ENCODE measurements around the gene HPRT1. TPM values are rescaled to one million over a fixed set of nuclear protein-coding genes. Genes with fewer than 3 reads are reported as not detected.
A peak's percentile ranks its signal among the peaks of the same experiment; 100 is the strongest.
"Not testable (repeated sequence)": the region's sequence is repeated elsewhere in the genome, so short reads cannot be mapped to it uniquely, and the experiment has no call there.

The HPRT1 gene
- total RNA-seq, 2 donors from 2014 or later, result 96.0 to 96.2 TPM

- ATAC-seq, result no peak
- H3K9me3 Mint-ChIP-seq, result no peaks in the 10 kb centered on the region
- DNase-seq (ENCODE audit: low spot score in 2 of 2), result no peak
- peak overlapping the region in 1 of 2 donors; percentile 86 for H3K27ac Mint-ChIP-seq
- H3K36me3 Mint-ChIP-seq, result peaks cover 0 to 4% of the 10 kb centered on the region in 2 donors
Measured at GRCh38 chrX:134461437-134461836, 1.5 kb downstream of the HPRT1 start.

- H3K36me3 Mint-ChIP-seq, result peaks cover 0 to 4% of the 10 kb centered on the region in 2 donors
- no peak overlapping the region for H3K27ac Mint-ChIP-seq
- no peak for DNase-seq (ENCODE audit: low spot score in 2 of 2)
- H3K9me3 Mint-ChIP-seq, result no peaks in the 10 kb centered on the region
- no peak for ATAC-seq
Measured at GRCh38 chrX:134462927-134463326, 3.0 kb downstream of the HPRT1 start.

- not testable (repeated sequence) for H3K9me3 Mint-ChIP-seq, H3K27ac Mint-ChIP-seq, ATAC-seq
Measured at GRCh38 chrX:134464453-134464852, 4.5 kb downstream of the HPRT1 start.

GRCh38 chrX:134469486-134469885 lies 9.5 kb downstream of the HPRT1 start:
- Mint-ChIP-seq H3K9me3 (no peaks in the 10 kb centered on the region), H3K36me3 (no peaks in the 10 kb centered on the region), H3K27ac (no peak overlapping the region)
- ATAC-seq (no peak), DNase-seq (ENCODE audit: low spot score in 2 of 2) (no peak)

More at GRCh38 chrX:134464453-134464852, 4.5 kb downstream of the HPRT1 start:
- not testable (repeated sequence) for DNase-seq (ENCODE audit: low spot score in 2 of 2); H3K36me3 Mint-ChIP-seq

- Mint-ChIP-seq H3K9me3 (no peaks in the 10 kb centered on the region), H3K27ac (no peak overlapping the region), H3K36me3 (no peaks in the 10 kb centered on the region)
- ATAC-seq (no peak), DNase-seq (ENCODE audit: low spot score in 2 of 2) (no peak)
Measured at GRCh38 chrX:134470013-134470412, 10.0 kb downstream of the HPRT1 start.

- ATAC-seq, result no peak
- Mint-ChIP-seq H3K27ac (no peak overlapping the region), H3K9me3 (no peaks in the 10 kb centered on the region)
Measured at GRCh38 chrX:134472041-134472440, 12.1 kb downstream of the HPRT1 start.

GRCh38 chrX:134476284-134476683 lies 16.3 kb downstream of the HPRT1 start:
- no peak for ATAC-seq
- Mint-ChIP-seq H3K36me3 (peaks cover 0 to 6% of the 10 kb centered on the region in 2 donors), H3K27ac (no peak overlapping the region), H3K9me3 (no peaks in the 10 kb centered on the region)
- no peak for DNase-seq (ENCODE audit: low spot score in 2 of 2)

More at GRCh38 chrX:134472041-134472440, 12.1 kb downstream of the HPRT1 start:
- DNase-seq (ENCODE audit: low spot score in 2 of 2), result no peak
- H3K36me3 Mint-ChIP-seq, result peaks cover 0 to 6% of the 10 kb centered on the region in 2 donors

- ATAC-seq (no peak), DNase-seq (ENCODE audit: low spot score in 2 of 2) (no peak)
- Mint-ChIP-seq H3K27ac (no peak overlapping the region), H3K36me3 (peaks cover 0 to 6% of the 10 kb centered on the region in 2 donors), H3K9me3 (no peaks in the 10 kb centered on the region)
Measured at GRCh38 chrX:134478374-134478773, 18.4 kb downstream of the HPRT1 start.

- H3K27ac Mint-ChIP-seq, result no peak overlapping the region
- no peak for ATAC-seq
- no peaks in the 10 kb centered on the region for H3K9me3 Mint-ChIP-seq
- no peak for DNase-seq (ENCODE audit: low spot score in 2 of 2)
- H3K36me3 Mint-ChIP-seq, result peaks cover 0 to 6% of the 10 kb centered on the region in 2 donors
Measured at GRCh38 chrX:134480061-134480460, 20.1 kb downstream of the HPRT1 start.

- H3K9me3 Mint-ChIP-seq, result no peaks in the 10 kb centered on the region
- no peak for DNase-seq (ENCODE audit: low spot score in 2 of 2)
- peaks cover 0 to 2% of the 10 kb centered on the region in 2 donors for H3K36me3 Mint-ChIP-seq
- no peak for ATAC-seq
- no peak overlapping the region for H3K27ac Mint-ChIP-seq
Measured at GRCh38 chrX:134481339-134481738, 21.4 kb downstream of the HPRT1 start.

- Mint-ChIP-seq H3K27ac (no peak overlapping the region), H3K36me3 (no peaks in the 10 kb centered on the region), H3K9me3 (no peaks in the 10 kb centered on the region)
- ATAC-seq, result no peak
- no peak for DNase-seq (ENCODE audit: low spot score in 2 of 2)
Measured at GRCh38 chrX:134482371-134482770, 22.4 kb downstream of the HPRT1 start.

- Mint-ChIP-seq H3K9me3 (no peaks in the 10 kb centered on the region), H3K36me3 (no peaks in the 10 kb centered on the region), H3K27ac (no peak overlapping the region)
- DNase-seq (ENCODE audit: low spot score in 2 of 2) (no peak), ATAC-seq (no peak)
Measured at GRCh38 chrX:134484039-134484438, 24.1 kb downstream of the HPRT1 start.

- Mint-ChIP-seq H3K9me3 (no peaks in the 10 kb centered on the region), H3K36me3 (peaks cover 4 to 20% of the 10 kb centered on the region in 2 donors), H3K27ac (no peak overlapping the region)
- no peak for ATAC-seq
- DNase-seq (ENCODE audit: low spot score in 2 of 2), result no peak
Measured at GRCh38 chrX:134501941-134502340, 42.0 kb downstream of the HPRT1 start.

GRCh38 chrX:134502686-134503085 lies 42.7 kb downstream of the HPRT1 start:
- H3K36me3 Mint-ChIP-seq, result peaks cover 4 to 20% of the 10 kb centered on the region in 2 donors
- ATAC-seq (no peak), DNase-seq (ENCODE audit: low spot score in 2 of 2) (no peak)
- no peaks in the 10 kb centered on the region for H3K9me3 Mint-ChIP-seq
- H3K27ac Mint-ChIP-seq, result no peak overlapping the region

GRCh38 chrX:134512566-134512965 lies 52.6 kb downstream of the HPRT1 start:
- H3K27ac Mint-ChIP-seq, result no peak overlapping the region

GRCh38 chrX:134513091-134513490 lies 53.1 kb downstream of the HPRT1 start:
- ATAC-seq (no peak), DNase-seq (ENCODE audit: low spot score in 2 of 2) (no peak)
- Mint-ChIP-seq H3K9me3 (no peaks in the 10 kb centered on the region), H3K27ac (no peak overlapping the region), H3K36me3 (peaks cover 0 to 7% of the 10 kb centered on the region in 2 donors)

More at GRCh38 chrX:134512566-134512965, 52.6 kb downstream of the HPRT1 start:
- DNase-seq (ENCODE audit: low spot score in 2 of 2) (no peak), ATAC-seq (no peak)
- no peaks in the 10 kb centered on the region for H3K9me3 Mint-ChIP-seq
- peaks cover 0 to 7% of the 10 kb centered on the region in 2 donors for H3K36me3 Mint-ChIP-seq

GRCh38 chrX:134520860-134521390 lies 61.0 kb downstream of the HPRT1 start:
- ATAC-seq (no peak), DNase-seq (ENCODE audit: low spot score in 2 of 2) (no peak)
- H3K9me3 Mint-ChIP-seq, result no peaks in the 10 kb centered on the region
- no peaks in the 10 kb centered on the region for H3K36me3 Mint-ChIP-seq
- H3K27ac Mint-ChIP-seq, result no peak overlapping the region

GRCh38 chrX:134524181-134524580 lies 64.2 kb downstream of the HPRT1 start:
- no peak for ATAC-seq
- H3K27ac Mint-ChIP-seq, result no peak overlapping the region
- no peak for DNase-seq (ENCODE audit: low spot score in 2 of 2)
- no peaks in the 10 kb centered on the region for H3K9me3 Mint-ChIP-seq
- no peaks in the 10 kb centered on the region for H3K36me3 Mint-ChIP-seq

Measured in activated naive CD4-positive, alpha-beta T cell treated with anti-CD3 and anti-CD28 coated beads, Interleukin-2, amount 50 U/mL, for 72 hours (primary cell).